GM04503 (cell line): Measurements from ENCODE around the gene CD300LG.
"Not testable (repeated sequence)": the region's sequence is repeated elsewhere in the genome, so short reads cannot be mapped to it uniquely, and the experiment has no call there.

Experiments
- DNase-seq: peaks from one replicate; pipeline ENCODE4 v3.0.0-alpha.2; 2012; ENCODE audit warnings: low read depth

CD300LG gene

DNA sequence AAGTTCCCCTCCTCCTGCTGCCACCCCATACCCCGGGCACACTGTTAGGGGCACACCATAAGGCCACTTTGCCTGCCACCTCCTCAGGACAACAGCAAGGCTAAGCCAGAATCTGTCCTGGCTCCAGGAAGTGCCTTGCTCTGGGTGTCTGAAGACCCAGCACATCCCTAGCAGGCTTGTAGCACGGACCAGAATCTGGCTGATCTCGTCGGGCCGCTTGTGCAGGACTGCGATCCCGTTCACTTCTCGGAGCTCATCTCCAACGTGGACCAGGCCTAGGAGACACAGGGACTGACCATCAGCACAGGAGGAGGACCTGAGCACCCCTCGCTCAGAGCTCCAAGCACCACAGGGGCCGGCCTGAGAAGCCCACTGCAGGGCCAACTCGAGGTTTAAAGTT, 21.4 kb upstream of the CD300LG start:
- no peak for DNase-seq

DNA sequence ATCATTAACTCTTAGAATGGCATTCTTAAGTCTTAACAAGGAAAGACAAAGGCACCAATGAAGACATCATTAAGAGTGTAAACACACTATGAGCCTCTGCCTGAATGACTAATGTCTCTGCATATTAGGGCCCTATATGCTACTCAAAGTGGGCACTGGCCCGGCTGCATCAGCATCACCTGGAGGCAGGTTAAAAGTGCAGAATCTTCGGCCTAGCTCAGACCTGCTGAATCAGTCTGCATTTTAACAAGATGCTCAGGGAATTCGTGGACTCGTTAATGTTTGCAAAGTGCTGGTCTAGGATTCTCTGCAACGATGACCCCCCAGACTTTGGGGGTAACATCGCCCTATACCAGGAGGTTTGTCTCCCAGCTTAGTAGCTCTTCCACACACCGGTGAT, 20.8 kb upstream of the CD300LG start:
- DNase-seq: no peak

DNA sequence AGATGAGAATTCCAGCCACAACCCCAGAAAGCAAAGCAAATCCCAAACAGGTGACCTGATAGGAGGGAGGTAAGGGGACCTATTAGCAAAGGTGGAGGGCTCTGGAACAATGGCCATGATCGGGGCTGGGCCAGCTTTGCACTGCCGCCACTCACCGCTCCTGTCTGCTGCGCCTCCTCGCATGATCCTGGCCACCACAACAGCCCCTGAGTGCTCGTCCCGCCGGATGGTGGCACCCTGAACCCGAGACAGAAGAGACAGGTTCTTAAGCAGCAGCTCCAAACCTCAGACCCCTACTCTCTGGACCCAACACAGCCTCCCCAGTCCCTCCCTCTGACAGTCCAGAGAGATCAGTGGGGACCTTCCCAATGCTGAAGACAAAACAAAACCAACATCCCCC, 19.4 kb upstream of the CD300LG start:
- no peak for DNase-seq

DNA sequence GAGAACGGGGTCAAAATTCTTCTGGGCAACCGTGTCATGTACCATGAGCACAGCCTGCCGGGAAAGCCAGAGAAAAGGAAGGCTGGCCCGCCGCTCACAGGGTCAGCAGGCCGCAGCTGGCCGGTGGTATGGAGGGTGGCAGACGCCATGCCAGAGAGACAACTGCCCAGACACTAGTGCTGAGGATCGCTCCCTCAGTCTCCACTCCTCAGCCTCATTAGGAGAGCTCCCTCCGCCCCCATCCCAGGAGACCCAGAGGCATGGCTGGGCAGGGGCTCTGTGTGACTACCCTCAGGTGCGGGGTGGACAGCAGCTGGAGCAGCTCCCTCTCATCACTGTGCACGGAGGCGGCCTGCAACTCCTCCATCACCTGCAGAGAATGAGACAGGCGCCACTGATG, 17.2 kb upstream of the CD300LG start:
- no peak for DNase-seq

DNA sequence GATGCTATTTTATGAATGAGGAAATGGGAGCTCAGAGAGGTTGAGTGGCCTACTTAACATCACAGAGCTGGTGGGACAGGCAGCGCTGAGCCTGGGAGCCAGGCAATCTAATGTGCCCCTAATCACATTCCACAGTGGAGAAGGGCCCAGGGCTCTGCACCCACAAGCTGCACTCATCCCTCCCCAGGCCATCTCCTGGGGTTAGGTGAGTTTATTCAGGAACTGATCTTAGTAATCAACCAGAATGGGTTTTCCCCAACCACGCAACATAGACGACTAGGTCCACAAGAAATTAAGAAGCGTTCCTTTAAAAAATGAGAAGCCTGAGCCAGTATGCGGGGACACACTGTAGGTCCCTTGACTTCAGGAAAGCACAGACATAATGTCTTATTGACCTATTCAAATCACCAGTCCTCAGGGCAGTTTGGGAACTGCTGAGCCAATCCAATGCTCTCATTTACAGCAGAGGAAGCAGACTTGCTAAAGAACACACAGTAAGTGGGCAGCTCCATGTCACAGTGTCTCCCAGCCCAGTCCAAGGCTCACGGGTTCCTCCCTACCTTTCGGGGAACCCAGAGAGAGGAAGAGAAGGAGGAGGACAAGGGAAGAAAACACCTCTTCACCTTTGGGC, 16.4 kb upstream of the CD300LG start:
- no peak for DNase-seq

DNA sequence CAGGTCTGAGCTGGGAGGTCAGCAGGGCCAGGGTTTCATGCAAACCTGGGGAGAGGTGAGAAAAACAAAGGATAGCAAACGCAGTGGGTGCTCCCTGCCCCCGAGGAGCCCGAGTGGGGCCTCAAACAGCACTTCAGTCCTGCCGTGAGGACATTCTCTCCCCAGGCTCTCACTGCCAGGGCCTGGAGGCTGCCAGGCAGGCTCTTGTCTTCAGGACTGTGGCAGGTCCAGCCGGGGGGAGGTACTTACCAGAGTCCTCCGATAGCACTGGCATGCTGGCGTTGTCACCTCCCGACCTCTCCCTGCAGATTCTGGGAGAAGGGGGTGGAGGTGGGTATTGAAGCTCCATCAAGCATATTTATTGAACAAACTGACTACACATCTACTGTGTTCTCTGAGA, 15.3 kb upstream of the CD300LG start:
- DNase-seq: no peak

DNA sequence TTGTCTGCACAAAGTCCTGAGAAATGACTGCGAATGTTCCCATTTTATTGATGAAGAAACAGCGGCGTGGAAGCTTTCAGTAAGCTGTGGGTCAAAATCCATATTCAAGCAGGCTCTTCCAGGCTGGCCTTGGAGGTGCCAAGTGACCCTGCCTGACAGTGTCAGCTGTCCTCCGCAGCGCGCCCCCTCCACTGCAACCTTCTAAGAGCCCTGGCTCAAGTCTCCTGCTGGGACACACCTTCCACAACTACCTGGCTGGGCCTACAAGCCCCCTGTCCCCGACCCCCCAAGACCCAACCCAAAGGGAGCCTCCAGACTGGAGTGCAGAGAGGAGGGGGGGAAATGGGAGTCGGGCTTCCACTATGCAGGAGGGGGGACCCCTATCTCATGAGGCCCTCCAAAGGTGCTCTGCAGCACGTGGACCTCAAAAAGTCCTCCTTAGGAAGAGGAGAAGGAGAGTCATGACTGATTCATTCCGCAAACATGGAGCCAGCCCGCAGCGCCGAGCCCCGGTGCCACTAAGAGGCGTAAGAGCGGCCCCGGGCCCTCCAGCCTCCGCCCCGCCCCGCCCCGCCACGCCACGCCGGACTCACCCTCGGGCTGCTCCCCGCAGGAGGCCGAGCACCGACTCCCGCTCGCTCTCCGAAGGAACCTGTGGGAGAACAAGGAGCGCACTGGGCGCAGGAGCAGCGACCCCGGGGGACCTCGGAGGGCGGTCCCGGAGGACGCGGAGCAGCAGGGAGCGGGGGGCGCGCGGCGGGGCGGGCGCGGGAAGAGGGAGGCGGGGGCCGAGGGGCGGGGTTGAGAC, 14.6 kb upstream of the CD300LG start:
- DNase-seq: peak; percentile 11

DNA sequence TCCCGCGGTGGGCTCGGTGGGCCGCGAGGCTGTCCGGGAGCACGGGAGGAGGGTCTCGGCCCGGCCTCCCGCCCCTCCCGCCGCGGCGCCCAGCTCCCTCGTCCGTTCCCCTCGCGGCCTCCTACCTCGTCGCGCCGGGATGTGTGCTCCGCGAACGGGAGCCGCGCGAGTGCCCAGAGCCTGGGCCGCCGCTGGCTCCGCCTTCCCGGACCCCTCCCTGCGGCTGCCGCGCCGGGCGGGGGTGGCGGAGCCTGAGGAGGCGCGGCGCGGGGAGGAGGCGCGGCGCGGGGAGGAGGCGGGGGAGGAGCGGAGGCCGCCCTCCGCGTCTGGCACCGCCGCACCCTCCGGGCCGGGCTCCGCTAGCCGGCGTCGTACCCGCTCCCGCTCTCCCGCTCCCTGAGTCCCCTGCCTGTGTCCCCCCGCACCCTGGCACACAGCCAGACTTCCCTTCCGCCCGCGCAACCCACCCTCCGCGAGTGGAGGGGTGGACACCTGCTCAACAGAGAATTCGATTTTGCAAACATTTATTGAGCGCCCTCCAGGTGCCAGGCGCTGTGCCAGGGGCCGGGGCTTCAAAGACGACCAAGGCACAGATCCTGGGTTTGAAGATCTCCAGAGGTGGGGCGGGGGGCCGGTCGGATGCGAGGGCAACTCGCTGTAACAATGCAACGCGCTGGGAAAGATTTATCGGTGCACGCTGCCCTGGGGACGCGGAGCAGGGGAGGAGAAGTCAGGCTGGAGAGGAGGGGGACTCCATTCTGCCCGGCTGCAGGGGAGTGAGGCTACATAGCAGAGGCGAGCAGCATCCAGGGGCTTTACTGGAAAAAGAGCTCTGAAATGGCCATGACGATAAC, 13.8 kb upstream of the CD300LG start, which contains the start of gene MPP3:
Gene MPP3 (minus strand): TSS at position 171 of the 854 bp plus-strand sequence. CDS start 1,240 bp downstream, outside the sequence.
- peak; percentile 7 for DNase-seq

DNA sequence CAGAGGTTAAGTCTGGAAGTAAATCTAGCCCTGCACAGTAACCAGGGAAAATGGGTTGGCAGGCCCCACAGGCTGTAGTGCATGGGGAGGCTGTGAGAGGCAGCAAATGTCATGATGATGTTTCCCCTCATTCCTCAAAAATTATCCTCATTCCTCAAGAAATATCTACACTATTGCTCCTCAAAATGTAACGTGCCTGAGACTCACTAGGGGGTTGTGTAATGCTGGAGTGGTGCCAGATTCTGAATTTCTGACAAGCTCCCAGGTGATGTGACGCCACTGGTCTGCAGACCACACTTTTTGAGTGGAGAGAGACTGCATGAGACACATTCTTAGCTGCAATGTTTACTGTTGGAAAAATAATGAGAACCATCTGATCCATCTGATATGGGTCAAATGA, 12.9 kb upstream of the CD300LG start:
- DNase-seq: peak; percentile 70

DNA sequence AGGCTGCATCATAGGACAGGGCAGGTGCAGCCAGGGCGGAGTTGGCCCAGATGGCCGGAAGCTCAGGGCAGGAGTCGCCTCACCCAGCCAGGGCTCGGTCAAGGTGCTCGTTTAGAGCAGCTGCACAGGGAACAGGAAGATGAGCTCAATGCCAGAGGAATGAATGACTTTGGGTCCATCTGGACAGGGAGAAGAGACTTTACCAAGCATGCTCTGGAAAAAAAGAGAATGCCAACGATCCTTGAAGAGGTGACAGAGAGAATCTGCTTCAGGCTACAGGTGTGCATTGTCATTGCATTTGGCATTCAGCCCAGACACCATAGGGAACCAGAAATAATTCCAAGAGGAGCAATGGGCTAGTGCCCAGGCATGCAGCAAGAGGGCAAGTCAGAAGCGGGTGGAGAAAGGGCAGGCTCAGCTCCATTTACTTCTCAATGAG, 7.3 kb upstream of the CD300LG start:
- no peak for DNase-seq

DNA sequence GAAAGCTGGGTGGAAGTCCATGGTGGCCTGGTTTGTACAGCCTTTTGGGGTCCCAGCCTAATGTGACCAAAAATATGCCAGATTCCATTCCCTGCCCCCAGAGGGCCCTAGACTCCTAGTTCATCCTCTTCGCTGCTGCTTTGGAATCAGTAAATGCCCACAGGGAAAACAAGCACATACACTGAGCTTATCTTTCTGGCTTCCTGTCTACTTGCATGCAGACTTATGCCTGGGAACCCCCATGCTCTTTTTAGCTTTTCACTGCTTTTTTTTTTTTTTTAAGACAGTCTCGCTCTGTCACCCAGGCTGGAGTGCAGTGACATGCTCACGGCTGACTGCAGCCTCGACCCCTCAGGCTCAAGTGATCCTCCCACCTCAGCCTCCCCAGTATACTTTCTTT, 6.2 kb upstream of the CD300LG start:
- DNase-seq: no peak

DNA sequence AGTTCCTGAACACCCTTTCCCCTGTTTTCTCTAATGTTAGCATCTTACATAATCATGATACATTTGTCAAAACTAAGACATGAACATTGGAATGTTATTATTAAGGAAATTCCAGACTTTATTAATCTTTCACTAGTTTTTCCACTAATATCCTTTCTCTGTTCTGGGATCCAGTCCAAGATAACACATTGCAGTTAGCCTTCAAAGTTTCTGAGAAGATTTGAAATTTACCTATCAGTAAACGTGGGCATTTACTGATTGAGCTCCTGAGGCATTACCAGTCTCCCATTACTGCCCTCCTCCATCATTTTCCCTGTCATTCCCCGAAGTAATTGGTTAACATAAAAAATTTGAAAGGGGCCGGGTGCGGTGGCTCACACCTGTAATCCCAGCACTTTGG, 5.7 kb upstream of the CD300LG start:
- DNase-seq: no peak

DNA sequence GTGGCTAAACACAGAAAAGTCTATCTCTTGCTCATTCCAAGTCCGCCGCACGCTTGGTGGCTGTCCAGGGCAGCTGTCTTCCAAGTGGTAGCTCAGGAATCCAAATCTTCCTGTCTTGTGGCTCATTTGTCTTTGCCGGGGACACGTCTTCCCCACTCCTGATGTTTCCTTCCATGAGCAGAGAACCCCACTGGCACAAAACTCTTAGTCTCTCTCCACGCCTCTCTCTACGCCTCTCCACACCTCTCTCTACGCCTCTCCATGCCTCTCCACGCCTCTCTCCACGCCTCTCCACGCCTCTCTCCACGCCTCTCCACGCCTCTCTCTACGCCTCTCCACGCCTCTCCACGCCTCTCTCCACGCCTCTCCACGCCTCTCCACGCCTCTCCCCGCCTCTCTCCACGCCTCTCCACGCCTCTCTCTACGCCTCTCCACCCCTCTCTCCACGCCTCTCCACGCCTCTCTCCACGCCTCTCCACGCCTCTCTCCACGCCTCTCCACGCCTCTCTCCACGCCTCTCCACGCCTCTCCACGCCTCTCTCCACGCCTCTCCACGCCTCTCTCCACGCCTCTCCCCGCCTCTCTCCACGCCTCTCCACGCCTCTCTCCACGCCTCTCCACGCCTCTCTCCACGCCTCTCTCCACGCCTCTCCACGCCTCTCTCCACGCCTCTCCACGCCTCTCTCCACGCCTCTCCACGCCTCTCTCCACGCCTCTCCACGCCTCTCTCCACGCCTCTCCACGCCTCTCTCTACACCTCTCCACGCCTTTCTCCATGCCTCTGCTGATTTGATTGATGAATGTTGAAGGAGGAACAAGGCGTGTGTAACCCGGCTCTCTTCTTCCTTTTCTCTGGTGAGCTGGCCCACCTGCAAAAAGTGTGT, 4.6 kb upstream of the CD300LG start:
- DNase-seq: not testable (repeated sequence)

DNA sequence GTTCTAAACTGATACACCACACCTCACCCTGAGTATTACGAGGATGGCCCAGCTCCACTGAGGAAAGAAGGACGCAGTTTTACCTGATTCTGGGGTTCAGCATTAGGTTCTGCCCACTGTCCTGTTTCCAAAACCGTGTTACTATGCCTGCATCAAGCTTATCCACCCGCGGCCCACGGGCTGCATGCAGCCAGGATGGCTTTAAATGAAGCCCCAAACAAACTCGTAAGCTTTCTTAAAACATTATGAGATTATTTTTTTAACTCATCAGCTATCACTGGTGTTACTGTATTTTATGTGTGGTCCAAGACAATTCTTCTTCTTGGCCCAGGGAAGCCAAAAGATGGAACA, 4.0 kb upstream of the CD300LG start:
- no peak for DNase-seq

DNA sequence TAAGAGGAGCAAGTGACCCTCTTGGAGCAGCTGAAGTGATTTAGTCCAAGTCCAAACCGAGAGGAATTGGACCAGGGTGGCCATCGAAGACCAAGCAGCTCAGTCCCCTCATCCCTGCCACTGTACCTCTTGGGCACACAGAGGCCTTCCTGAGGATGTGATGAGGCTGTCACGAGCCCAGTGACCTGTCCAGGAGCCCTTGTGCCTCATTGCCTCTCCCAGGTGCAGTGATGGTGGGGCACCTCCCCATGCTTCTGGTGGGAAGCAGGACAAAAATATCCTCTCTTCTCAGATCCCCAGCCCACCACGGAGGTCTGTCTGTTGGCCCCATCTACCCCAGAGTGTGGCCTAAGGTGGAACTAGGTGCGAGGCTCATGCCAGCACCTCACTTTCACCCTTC, 2.7 kb upstream of the CD300LG start:
- DNase-seq: no peak

DNA sequence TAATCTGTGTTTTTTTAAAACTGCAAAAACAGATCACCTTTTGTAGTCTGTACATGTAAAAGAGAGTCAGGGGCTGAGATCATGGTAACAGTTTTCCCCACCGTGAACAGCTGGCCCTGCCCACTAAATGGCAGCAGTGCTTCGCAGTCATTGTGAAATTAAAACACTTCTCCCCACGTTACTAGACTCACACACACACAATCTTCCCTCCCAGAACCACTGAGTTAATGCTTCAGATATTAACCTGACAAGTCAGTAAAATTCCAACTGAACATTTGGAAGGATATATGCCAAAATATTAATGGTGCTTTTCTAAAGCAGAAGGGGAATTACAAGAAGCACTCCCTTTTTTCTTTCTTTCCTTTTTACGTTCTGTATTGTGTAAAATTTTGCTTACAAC, 1.2 kb upstream of the CD300LG start:
- DNase-seq: no peak

DNA sequence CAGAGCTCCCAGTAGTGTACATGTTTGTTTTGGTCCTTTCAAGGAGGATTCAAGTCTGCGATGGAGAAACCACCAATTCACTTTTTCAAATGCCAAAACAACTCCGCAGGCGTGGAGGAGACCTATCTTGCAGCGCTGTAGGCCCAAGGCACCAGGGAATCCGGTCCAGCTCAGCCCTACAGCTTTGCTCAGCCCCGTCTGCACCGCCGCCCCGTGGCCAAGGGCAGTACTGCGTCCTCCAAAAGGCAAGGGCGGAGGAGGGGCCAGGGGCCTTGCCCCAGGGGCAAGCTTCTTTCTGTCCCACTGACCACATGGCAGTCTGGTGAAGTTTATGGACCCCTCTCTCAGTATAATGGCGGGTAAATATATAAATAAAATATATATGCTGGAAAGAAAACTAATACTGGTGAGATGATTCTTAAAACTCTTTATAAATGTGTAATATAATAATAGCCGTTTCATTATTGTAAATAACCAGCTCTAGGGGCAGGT, 709 bp upstream of the CD300LG start:
- DNase-seq: no peak

DNA sequence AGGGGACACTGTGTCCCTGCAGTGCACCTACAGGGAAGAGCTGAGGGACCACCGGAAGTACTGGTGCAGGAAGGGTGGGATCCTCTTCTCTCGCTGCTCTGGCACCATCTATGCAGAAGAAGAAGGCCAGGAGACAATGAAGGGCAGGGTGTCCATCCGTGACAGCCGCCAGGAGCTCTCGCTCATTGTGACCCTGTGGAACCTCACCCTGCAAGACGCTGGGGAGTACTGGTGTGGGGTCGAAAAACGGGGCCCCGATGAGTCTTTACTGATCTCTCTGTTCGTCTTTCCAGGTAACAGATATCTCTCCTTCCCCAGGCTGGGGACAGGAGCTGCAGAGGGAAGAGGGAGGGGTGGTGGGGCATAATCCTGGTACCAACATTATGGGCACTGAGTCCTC, 1.6 kb downstream of the CD300LG start:
- DNase-seq: no peak

DNA sequence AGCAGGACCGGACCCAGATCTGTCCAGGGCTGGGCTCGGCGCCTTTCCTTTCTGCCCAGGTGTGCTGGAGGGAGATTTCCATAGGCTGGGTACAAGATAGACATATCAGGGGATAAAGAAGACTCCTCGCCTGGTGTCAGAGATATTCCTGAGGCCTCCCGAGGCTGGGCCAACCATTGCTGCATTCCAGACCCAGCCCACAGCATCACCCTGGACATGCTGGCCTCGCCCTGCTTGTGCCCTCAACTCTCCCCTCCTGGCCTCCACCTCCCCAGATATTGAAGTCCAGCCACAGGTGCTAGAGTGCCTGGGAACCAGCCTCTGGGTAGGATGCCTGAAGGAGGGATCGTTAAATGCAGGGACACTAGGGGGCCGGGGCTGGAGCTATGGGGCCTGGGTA, 2.1 kb downstream of the CD300LG start:
- no peak for DNase-seq

DNA sequence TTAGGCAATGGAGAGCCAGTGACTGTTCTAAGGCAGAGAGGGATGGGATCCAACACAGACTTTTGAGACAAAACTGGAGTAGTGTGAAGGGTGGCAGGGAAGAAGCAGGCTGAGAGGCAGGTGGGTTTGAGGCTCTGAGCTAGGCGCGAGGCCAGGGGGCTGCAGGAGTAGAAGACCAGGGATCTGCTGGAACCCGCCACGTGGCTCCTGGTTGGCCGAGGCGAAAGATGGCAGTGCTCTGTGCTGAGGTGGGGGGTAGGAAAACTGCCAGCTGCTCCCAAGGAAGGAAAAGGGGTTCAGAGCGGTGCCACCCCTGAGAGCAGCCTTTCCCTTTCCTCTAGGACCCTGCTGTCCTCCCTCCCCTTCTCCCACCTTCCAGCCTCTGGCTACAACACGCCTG, 5.6 kb downstream of the CD300LG start:
- DNase-seq: no peak

DNA sequence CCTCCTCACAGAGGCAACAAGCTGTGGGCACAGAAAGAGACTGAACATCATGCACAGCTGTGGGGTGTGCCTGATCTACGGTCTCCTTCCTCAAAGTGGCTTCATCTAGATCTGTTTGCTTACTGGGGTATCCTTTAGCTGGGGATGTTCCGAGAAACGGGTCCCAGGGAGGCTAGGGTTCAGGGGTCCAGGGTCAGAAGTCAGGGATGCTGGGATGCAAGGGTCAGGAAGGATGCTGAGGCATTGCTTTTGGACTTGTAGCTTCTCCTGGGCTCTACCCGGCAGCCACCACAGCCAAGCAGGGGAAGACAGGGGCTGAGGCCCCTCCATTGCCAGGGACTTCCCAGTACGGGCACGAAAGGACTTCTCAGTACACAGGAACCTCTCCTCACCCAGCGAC, 6.6 kb downstream of the CD300LG start:
- DNase-seq: no peak

DNA sequence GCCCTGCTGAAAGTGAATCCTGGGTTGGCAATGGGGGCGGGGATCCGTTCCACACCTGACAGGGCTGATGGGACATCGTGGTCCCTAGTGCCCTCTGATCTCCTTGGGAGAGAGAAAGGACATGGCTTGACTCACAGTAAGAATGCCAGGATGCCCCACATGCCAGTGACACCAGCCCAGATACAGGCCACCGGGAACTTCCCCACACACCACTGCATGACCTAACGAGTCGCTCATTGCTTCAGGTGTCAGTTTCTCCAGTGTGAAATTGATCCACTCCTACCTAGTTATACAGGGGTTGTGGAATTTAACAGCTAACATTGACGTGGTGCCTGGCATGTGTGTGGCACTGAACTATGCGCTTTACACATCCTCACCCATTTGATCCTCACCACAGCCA, 7.5 kb downstream of the CD300LG start:
- DNase-seq: no peak
